HepG2 (cell line): ENCODE results near the gene ZIC2. TPM values are rescaled to one million over a fixed set of nuclear protein-coding genes. Genes with fewer than 3 reads are reported as not detected.

Experiments
- ATAC-seq: fragments of 200-7000 bp; cut with Tn5 transposase; 3 replicates; pipeline ENCODE4 v1.9.1; 2020; ENCODE audit warnings: mild to moderate bottlenecking, moderate library complexity
- BruUV-seq: library from RNA; stranded (reverse); fragments of 400-500 nt; replicated peaks from 2 replicates; lab custom pipeline; 2021; lab: Mats Ljungman, UMichigan
- CTCF ChIA-PET: fragments of 300-600 bp; formaldehyde crosslinking; extraction: SDS; loops from one replicate; lab custom pipeline; 2021; ENCODE audit warnings: low total read pairs, inconsistent platforms, low intra/inter-chr PET ratio; lab: Yijun Ruan, JAX
- POLR2A ChIA-PET: fragments of 350-600 bp; sonication (Branson Sonifier 250); formaldehyde crosslinking; loops from one replicate; lab custom pipeline; 2020; ENCODE audit warnings: antibody characterized with exemption, inconsistent platforms; lab: Yijun Ruan, JAX
- DNase-seq: peaks from one replicate; pipeline ENCODE4 v3.0.0-alpha.2; 2015; ENCODE audit warnings: low spot score
- FAIRE-seq: peaks from 3 replicates; lab custom pipeline; 2011; peaks lifted over from hg19 to GRCh38; lab: Jason Lieb, UNC
- H2AFZ ChIP-seq: one replicate; pipeline ENCODE4 v1.6.1; 2011; ENCODE audit warnings: low read length, inconsistent platforms
- H3K27ac ChIP-seq: fragments of 300-600 bp; 3 replicates; pipeline ENCODE4 v1.8.0; 2011; ENCODE audit warnings: mixed run types, mild to moderate bottlenecking, mixed read lengths, low read length, inconsistent platforms; ENCODE audit not compliant: insufficient read depth; ENCODE audit errors: extremely low read length
- H3K27me3 ChIP-seq, 2 experiments: fragments of 200-600 bp in 1 of 2; 2 replicates in 1 of 2; 3 replicates in 1 of 2; pipeline versions ENCODE4 v1.6.0 to v1.8.0; 2011; ENCODE audit warnings: low read length in 2 of 2, mild to moderate bottlenecking in 2 of 2, moderate library complexity in 2 of 2, inconsistent platforms in 1 of 2; ENCODE audit not compliant: insufficient read depth in 2 of 2, control insufficient read depth in 1 of 2
- H3K36me3 ChIP-seq, 2 experiments: fragments of 200-600 bp in 1 of 2; replicated peaks in 1 of 2; 2 replicates in 1 of 2; 3 replicates in 1 of 2; pipeline versions ENCODE4 v1.5.1 to v1.8.0; 2011; ENCODE audit warnings: low read length in 2 of 2, inconsistent platforms in 1 of 2; ENCODE audit not compliant: insufficient read depth in 2 of 2, control insufficient read depth in 1 of 2
- H3K4me1 ChIP-seq: 2 replicates; pipeline ENCODE4 v1.5.1; 2012; ENCODE audit warnings: low read length, inconsistent platforms; ENCODE audit not compliant: insufficient read depth
- H3K4me2 ChIP-seq: 2 replicates; pipeline ENCODE4 v1.6.0; 2011; ENCODE audit warnings: low read depth, low read length, inconsistent platforms
- H3K4me3 ChIP-seq, 3 experiments: fragments of 200-600 bp in 1 of 3; sonication (generic), shearing (Covaris generic) in 1 of 3; replicated peaks in 1 of 3; 2 replicates each; pipeline ENCODE4 v1.5.1; 2011 to 2016; ENCODE audit warnings: low read length in 3 of 3, inconsistent platforms in 2 of 3, low read depth in 2 of 3, mild to moderate bottlenecking in 2 of 3, control low read depth in 1 of 3, mixed read lengths in 1 of 3; ENCODE audit not compliant: insufficient read depth in 1 of 3
- H3K79me2 ChIP-seq: one replicate; pipeline ENCODE4 v1.6.1; 2011; ENCODE audit warnings: low read length, inconsistent platforms; ENCODE audit not compliant: insufficient read depth
- H3K9ac ChIP-seq: 2 replicates; pipeline ENCODE4 v1.6.0; 2011; ENCODE audit warnings: mild to moderate bottlenecking, low read depth, low read length, inconsistent platforms; ENCODE audit not compliant: insufficient read depth
- H3K9me3 ChIP-seq: 2 replicates; pipeline ENCODE4 v1.5.1; 2012; ENCODE audit warnings: mild to moderate bottlenecking, low read length
- H4K20me1 ChIP-seq: 2 replicates; pipeline ENCODE4 v1.6.0; 2011; ENCODE audit warnings: inconsistent platforms, mild to moderate bottlenecking, low read length, moderate library complexity; ENCODE audit not compliant: insufficient read depth
- ONECUT2 ChIP-seq: sonication (generic); formaldehyde crosslinking; IDR thresholded peaks from 2 replicates; pipeline ENCODE4 v1.4.0; 2020; ENCODE audit warnings: missing genetic modification reagents
- PBX3 ChIP-seq: sonication (generic); formaldehyde crosslinking; IDR thresholded peaks from 2 replicates; pipeline ENCODE4 v1.8.1; 2023; ENCODE audit warnings: missing genetic modification reagents, inconsistent platforms, borderline replicate concordance
- PRDM4 ChIP-seq: sonication (generic); formaldehyde crosslinking; IDR thresholded peaks from 2 replicates; pipeline ENCODE4 v1.9.0; 2021; ENCODE audit warnings: missing genetic modification reagents, borderline replicate concordance
- PRMT3 ChIP-seq: sonication (generic); formaldehyde crosslinking; IDR thresholded peaks from 2 replicates; pipeline ENCODE4 v1.8.1; 2022; ENCODE audit warnings: low read depth, mild to moderate bottlenecking, moderate library complexity, missing genetic modification reagents, borderline replicate concordance
- PTBP1 ChIP-seq: fragments of 200-400 bp; formaldehyde crosslinking; IDR thresholded peaks from 2 replicates; pipeline ENCODE4 v1.6.1; 2018; ENCODE audit warnings: low read length, low read depth; ENCODE audit not compliant: poor library complexity, severe bottlenecking
- SCMH1 ChIP-seq: sonication (generic); formaldehyde crosslinking; IDR thresholded peaks from 2 replicates; pipeline ENCODE4 v1.9.0; 2021; ENCODE audit warnings: missing genetic modification reagents, mild to moderate bottlenecking, borderline replicate concordance
- SPEN ChIP-seq: sonication (generic); formaldehyde crosslinking; IDR thresholded peaks from 2 replicates; pipeline ENCODE4 v1.5.1; 2020; ENCODE audit warnings: low read depth, mild to moderate bottlenecking, missing genetic modification reagents
- ZNF160 ChIP-seq: sonication (generic); formaldehyde crosslinking; IDR thresholded peaks from 2 replicates; pipeline ENCODE4 v1.8.0; 2022; ENCODE audit warnings: mild to moderate bottlenecking, inconsistent platforms, missing genetic modification reagents
- ZNF570 ChIP-seq: sonication (generic); formaldehyde crosslinking; IDR thresholded peaks from 2 replicates; pipeline ENCODE4 v1.4.0; 2020; ENCODE audit warnings: mild to moderate bottlenecking, missing genetic modification reagents, borderline replicate concordance
- WGBS: methylation state at CpG from one replicate; pipeline ENCODE4 v1.1.6; 2017; ENCODE audit warnings: low lambda C conversion rate; 5-methylcytosine and 5-hydroxymethylcytosine counted together
- in situ Hi-C: cut with HindIII; loops from 2 replicates; pipeline ENCODE4 v1.10.0; 2017; ENCODE audit warnings: low pct_unique_long_range_greater_than_20kb; ENCODE audit not compliant: extremely low pct_ligation_motif_present
- intact Hi-C: fragments of 100-400 bp; cut with micrococcal nuclease; formaldehyde crosslinking; loops from one replicate; pipeline ENCODE4 v1.10.0; 2022; ENCODE audit not compliant: unreplicated experiment
- polyA plus RNA-seq, 8 experiments: library from polyadenylated mRNA; depleted of rRNA in 3 of 8; stranded (reverse) in 7 of 8; unstranded in 1 of 8; fragments of >200 nt; fragmentation: Illumina TruSeq in 4 of 8; extraction: Trizol in 4 of 8; gene quantifications; 2 replicates each; pipeline versions ENCODE4 v1.2.1 to v1.2.3, GENCODE V29; 2011 to 2016; ENCODE audit warnings: low read depth in 4 of 8, missing spikeins in 1 of 8, mixed read lengths in 1 of 8; ENCODE audit not compliant: insufficient read depth in 1 of 8
- total RNA-seq, 5 experiments: library from RNA; depleted of rRNA; stranded (reverse); fragments of >200 nt; fragmentation: Illumina TruSeq; extraction: Trizol; gene quantifications; 2 replicates each; pipeline ENCODE4 v1.2.3, GENCODE V29; 2016; ENCODE audit warnings: low read depth in 1 of 5

The ZIC2 gene
- total and polyA plus RNA-seq, 2 of the 13 experiments (the other 11 are each of a cell fraction or from before 2014, with no cell fraction given): 0.13 TPM; not detected in 1

- no TSS peak for BruUV-seq
- Histone ChIP-seq H3K9me3 (no peaks in the 10 kb centered on the region), H3K9ac (no peak overlapping the region), H3K4me3 (no peak overlapping the region), H3K36me3 (no peaks in the 10 kb centered on the region), H3K4me2 (peak overlapping the region; percentile 31), H2AFZ (no peak overlapping the region), H3K79me2 (no peaks in the 10 kb centered on the region), H4K20me1 (no peaks in the 10 kb centered on the region), H3K27me3 (peaks cover 7 to 76% of the 10 kb centered on the region in 2 experiments; a peak in 4 of 5 replicates), H3K4me1 (peaks cover 46% of the 10 kb centered on the region), H3K27ac (no peak overlapping the region)
- ChIA-PET POLR2A (no interaction called here), CTCF (no interaction called here)
- intact Hi-C loops (no loop called here), in situ Hi-C loops (no loop called here)
- WGBS: 9% methylated on average over 10 of the region's 14 CpGs
- FAIRE-seq (no peak), ATAC-seq (peak; percentile 7; the same call in 1 of the 3 replicates), DNase-seq (no peak)
- TF ChIP-seq PRMT3 (CRISPR knock-in tag): no peak
- TF ChIP-seq PTBP1: no peak
- no peak for TF ChIP-seq SPEN (CRISPR knock-in tag)
- no peak for TF ChIP-seq ONECUT2 (CRISPR knock-in tag)
- TF ChIP-seq ZNF160 (CRISPR knock-in tag): no peak
- no peak for TF ChIP-seq SCMH1 (CRISPR knock-in tag)
- TF ChIP-seq ZNF570: no peak
- TF ChIP-seq PRDM4: no peak
- TF ChIP-seq PBX3 (CRISPR knock-in tag): no peak
Observed at GRCh38 chr13:99953138-99953755, 28.3 kb upstream of the ZIC2 start.
